Liver (tissue), 9 donors: ENCODE data around the gene DPF3. TPM values are rescaled to one million over a fixed set of nuclear protein-coding genes. Genes with fewer than 3 reads are reported as not detected.

Source experiments
- DNase-seq: peaks from one replicate; pipeline ENCODE4 v3.0.0-alpha.2; 2017; ENCODE audit warnings: low spot score
- H3K27ac ChIP-seq, 2 donors: one replicate each; pipeline ENCODE4 v1.7.0; 2013; ENCODE audit warnings: inconsistent platforms in 2 of 2, low read length in 2 of 2, control low read depth in 1 of 2, low read depth in 1 of 2, mild to moderate bottlenecking in 1 of 2
- H3K27me3 ChIP-seq, 4 donors: one replicate each; pipeline versions ENCODE4 v1.6.1 to v1.7.0; 2013; ENCODE audit warnings: low read length in 3 of 4, inconsistent platforms in 1 of 4, mild to moderate bottlenecking in 1 of 4, moderate library complexity in 1 of 4; ENCODE audit not compliant: control insufficient read depth in 4 of 4, insufficient read depth in 4 of 4
- H3K36me3 ChIP-seq, 4 donors: one replicate each; pipeline versions ENCODE4 v1.6.1 to v1.7.0; 2013; ENCODE audit warnings: low read length in 3 of 4, mild to moderate bottlenecking in 3 of 4, low read depth in 1 of 4, moderate library complexity in 1 of 4; ENCODE audit not compliant: control insufficient read depth in 4 of 4, insufficient read depth in 3 of 4
- H3K4me1 ChIP-seq, 4 donors: one replicate each; pipeline versions ENCODE4 v1.6.1 to v1.7.0; 2013; ENCODE audit warnings: low read length in 3 of 4, mild to moderate bottlenecking in 3 of 4, moderate library complexity in 1 of 4; ENCODE audit not compliant: control insufficient read depth in 4 of 4, insufficient read depth in 4 of 4
- H3K4me3 ChIP-seq, 3 donors: one replicate each; pipeline versions ENCODE4 v1.6.1 to v1.7.0; 2013; ENCODE audit warnings: low read length in 3 of 3, control low read depth in 1 of 3, low read depth in 1 of 3, mild to moderate bottlenecking in 1 of 3
- H3K9ac ChIP-seq, 2 donors: one replicate each; pipeline ENCODE4 v1.7.0; 2013; ENCODE audit warnings: low read length in 2 of 2, mild to moderate bottlenecking in 2 of 2, moderate library complexity in 2 of 2, control low read depth in 1 of 2, low read depth in 1 of 2
- H3K9me3 ChIP-seq, 4 donors: one replicate each; pipeline versions ENCODE4 v1.6.1 to v1.7.0; 2013; ENCODE audit warnings: low read length in 3 of 4; ENCODE audit not compliant: control insufficient read depth in 4 of 4
- EGR1 ChIP-seq, 2 donors: IDR thresholded peaks; 2 replicates each; pipeline ENCODE4 v1.6.1; 2016 to 2018; ENCODE audit warnings: antibody characterized with exemption in 2 of 2, low read depth in 2 of 2
- FOXA1 ChIP-seq: IDR thresholded peaks from 2 replicates; pipeline ENCODE4 v1.6.1; 2016; ENCODE audit warnings: antibody characterized with exemption
- FOXA2 ChIP-seq: IDR thresholded peaks from 2 replicates; pipeline ENCODE4 v1.6.1; 2016; ENCODE audit warnings: antibody characterized with exemption
- GABPA ChIP-seq, 2 donors: IDR thresholded peaks in 1 of 2; conservative IDR thresholded peaks in 1 of 2; 2 replicates each; pipeline ENCODE4 v1.6.1; 2016; ENCODE audit warnings: antibody characterized with exemption in 2 of 2, mild to moderate bottlenecking in 1 of 2, moderate library complexity in 1 of 2
- HNF4A ChIP-seq, 2 donors: conservative IDR thresholded peaks; 2 replicates each; pipeline ENCODE4 v1.6.1; 2016; ENCODE audit warnings: antibody characterized with exemption in 2 of 2, mild to moderate bottlenecking in 2 of 2
- HNF4G ChIP-seq: IDR thresholded peaks from 2 replicates; pipeline ENCODE4 v1.6.1; 2016; ENCODE audit warnings: antibody characterized with exemption
- NR2F2 ChIP-seq: IDR thresholded peaks from 2 replicates; pipeline ENCODE4 v1.6.1; 2016; ENCODE audit warnings: antibody characterized with exemption
- RAD21 ChIP-seq, 2 donors: IDR thresholded peaks; 2 replicates each; pipeline ENCODE4 v1.6.1; 2016; ENCODE audit warnings: antibody characterized with exemption in 2 of 2, mild to moderate bottlenecking in 2 of 2
- RXRA ChIP-seq, 2 donors: IDR thresholded peaks; 2 replicates each; pipeline ENCODE4 v1.6.1; 2017 to 2018; ENCODE audit warnings: antibody characterized with exemption in 2 of 2, mild to moderate bottlenecking in 1 of 2
- SP1 ChIP-seq: IDR thresholded peaks from 2 replicates; pipeline ENCODE4 v1.6.1; 2018; ENCODE audit warnings: antibody characterized with exemption, mild to moderate bottlenecking
- TAF1 ChIP-seq: conservative IDR thresholded peaks from 2 replicates; pipeline ENCODE4 v1.6.1; 2016; ENCODE audit warnings: antibody characterized with exemption, mild to moderate bottlenecking
- YY1 ChIP-seq: IDR thresholded peaks from 2 replicates; pipeline ENCODE4 v1.6.1; 2016; ENCODE audit warnings: antibody characterized with exemption, mild to moderate bottlenecking
- WGBS: extraction: QIAGEN DNeasy Blood & Tissue Kit; methylation state at CpG from one replicate; pipeline ENCODE4 v1.1.7; 2013; 5-methylcytosine and 5-hydroxymethylcytosine counted together
- polyA plus RNA-seq, 2 donors: library from polyadenylated mRNA; stranded (reverse) in 1 of 2; unstranded in 1 of 2; fragments of 200-250 nt in 1 of 2; fragments of >200 nt in 1 of 2; fragmentation: Nextera tagmentation in 1 of 2; extraction: Ambion mirVana in 1 of 2; gene quantifications; one replicate each; pipeline versions ENCODE4 v1.2.1 to v1.2.3, GENCODE V29; 2013 to 2015
- total RNA-seq, 2 donors: library from RNA; depleted of rRNA; stranded (reverse); fragments of >200 nt; gene quantifications; one replicate each; pipeline ENCODE4 v1.2.3, GENCODE V29; 2014
- TF ChIP-seq, protein P1 (sequence below): IDR thresholded peaks from 2 replicates; pipeline ENCODE4 v1.6.1; 2016; ENCODE audit warnings: antibody characterized with exemption
- TF ChIP-seq, protein P2 (sequence below): IDR thresholded peaks from 2 replicates; pipeline ENCODE4 v1.6.1; 2016; ENCODE audit warnings: antibody characterized with exemption, mild to moderate bottlenecking
- TF ChIP-seq, protein P3 (sequence below): fragments of 150-350 bp; IDR thresholded peaks from 2 replicates; pipeline ENCODE4 v1.5.1; 2017; ENCODE audit warnings: improper control_type of control experiment, low read depth, low read length; ENCODE audit not compliant: missing input control
- TF ChIP-seq, protein P4 (sequence below): IDR thresholded peaks from 2 replicates; pipeline ENCODE4 v1.6.1; 2016; ENCODE audit warnings: antibody characterized with exemption
- donor health status: healthy.
- donor health status: healthy.
- donor health status: healthy.
- donor health status: healthy.
- donor health status: healthy.

The DPF3 gene
- total and polyA plus RNA-seq, 4 donors, result 1.1 to 23.2 (median 2.5) TPM

DNA sequence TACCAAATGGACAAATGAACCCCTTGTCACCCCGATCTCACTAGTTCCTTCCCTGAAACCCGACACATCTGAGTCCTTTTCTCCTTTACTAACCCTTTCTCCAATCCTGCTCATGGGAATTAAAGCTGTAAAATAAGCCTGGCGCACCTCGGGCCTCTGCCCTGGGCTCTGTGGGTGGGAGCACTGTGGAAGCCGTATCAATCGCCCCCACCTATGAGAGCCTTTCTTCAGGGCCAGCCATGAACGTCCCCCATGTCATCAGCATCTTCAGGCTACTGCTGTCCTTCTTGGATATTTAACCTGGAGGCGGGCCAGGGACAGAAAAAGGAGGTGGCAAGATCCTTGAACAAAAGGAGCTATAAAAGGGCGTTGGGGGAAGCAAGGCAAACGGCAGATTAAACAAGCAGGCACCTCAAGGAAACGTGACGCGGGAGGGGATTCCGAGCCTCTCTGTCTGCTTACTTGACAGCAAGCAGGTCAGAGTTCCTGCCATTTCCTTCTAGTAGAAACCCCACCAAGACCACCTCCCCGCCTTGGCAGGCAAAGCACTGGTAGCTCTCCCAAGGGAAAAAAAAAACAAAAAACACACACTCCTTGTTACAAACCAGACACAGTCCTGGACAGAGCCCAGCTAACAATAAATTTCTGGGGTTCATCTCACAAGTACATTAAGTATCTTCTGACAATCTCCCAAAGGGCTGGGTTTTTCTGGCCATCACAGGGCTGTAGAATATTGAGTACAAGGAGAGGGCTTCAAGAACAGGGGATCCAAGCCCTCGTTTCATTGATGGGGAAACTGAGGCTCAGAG is 62.9 kb downstream of the DPF3 start:
- no peak for DNase-seq
- no peak for TF ChIP-seq RAD21 (IDR thresholded peaks at IDR 0.05)
- TF ChIP-seq, protein P1, sequence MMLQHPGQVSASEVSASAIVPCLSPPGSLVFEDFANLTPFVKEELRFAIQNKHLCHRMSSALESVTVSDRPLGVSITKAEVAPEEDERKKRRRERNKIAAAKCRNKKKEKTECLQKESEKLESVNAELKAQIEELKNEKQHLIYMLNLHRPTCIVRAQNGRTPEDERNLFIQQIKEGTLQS, result no peak
- no peak for TF ChIP-seq EGR1 (IDR thresholded peaks at IDR 0.05; ENCODE audit: low read depth in 2 of 2)
- TF ChIP-seq, protein P2, sequence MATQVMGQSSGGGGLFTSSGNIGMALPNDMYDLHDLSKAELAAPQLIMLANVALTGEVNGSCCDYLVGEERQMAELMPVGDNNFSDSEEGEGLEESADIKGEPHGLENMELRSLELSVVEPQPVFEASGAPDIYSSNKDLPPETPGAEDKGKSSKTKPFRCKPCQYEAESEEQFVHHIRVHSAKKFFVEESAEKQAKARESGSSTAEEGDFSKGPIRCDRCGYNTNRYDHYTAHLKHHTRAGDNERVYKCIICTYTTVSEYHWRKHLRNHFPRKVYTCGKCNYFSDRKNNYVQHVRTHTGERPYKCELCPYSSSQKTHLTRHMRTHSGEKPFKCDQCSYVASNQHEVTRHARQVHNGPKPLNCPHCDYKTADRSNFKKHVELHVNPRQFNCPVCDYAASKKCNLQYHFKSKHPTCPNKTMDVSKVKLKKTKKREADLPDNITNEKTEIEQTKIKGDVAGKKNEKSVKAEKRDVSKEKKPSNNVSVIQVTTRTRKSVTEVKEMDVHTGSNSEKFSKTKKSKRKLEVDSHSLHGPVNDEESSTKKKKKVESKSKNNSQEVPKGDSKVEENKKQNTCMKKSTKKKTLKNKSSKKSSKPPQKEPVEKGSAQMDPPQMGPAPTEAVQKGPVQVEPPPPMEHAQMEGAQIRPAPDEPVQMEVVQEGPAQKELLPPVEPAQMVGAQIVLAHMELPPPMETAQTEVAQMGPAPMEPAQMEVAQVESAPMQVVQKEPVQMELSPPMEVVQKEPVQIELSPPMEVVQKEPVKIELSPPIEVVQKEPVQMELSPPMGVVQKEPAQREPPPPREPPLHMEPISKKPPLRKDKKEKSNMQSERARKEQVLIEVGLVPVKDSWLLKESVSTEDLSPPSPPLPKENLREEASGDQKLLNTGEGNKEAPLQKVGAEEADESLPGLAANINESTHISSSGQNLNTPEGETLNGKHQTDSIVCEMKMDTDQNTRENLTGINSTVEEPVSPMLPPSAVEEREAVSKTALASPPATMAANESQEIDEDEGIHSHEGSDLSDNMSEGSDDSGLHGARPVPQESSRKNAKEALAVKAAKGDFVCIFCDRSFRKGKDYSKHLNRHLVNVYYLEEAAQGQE, result no peak
- TF ChIP-seq, protein P3, sequence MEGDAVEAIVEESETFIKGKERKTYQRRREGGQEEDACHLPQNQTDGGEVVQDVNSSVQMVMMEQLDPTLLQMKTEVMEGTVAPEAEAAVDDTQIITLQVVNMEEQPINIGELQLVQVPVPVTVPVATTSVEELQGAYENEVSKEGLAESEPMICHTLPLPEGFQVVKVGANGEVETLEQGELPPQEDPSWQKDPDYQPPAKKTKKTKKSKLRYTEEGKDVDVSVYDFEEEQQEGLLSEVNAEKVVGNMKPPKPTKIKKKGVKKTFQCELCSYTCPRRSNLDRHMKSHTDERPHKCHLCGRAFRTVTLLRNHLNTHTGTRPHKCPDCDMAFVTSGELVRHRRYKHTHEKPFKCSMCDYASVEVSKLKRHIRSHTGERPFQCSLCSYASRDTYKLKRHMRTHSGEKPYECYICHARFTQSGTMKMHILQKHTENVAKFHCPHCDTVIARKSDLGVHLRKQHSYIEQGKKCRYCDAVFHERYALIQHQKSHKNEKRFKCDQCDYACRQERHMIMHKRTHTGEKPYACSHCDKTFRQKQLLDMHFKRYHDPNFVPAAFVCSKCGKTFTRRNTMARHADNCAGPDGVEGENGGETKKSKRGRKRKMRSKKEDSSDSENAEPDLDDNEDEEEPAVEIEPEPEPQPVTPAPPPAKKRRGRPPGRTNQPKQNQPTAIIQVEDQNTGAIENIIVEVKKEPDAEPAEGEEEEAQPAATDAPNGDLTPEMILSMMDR, result no peak
- TF ChIP-seq SP1, result no peak
- no peak for TF ChIP-seq YY1
- TF ChIP-seq HNF4A (conservative IDR thresholded peaks at IDR 0.05), result no peak
- no peak for TF ChIP-seq NR2F2
- no peak for TF ChIP-seq RXRA (IDR thresholded peaks at IDR 0.05)
- TF ChIP-seq TAF1, result no peak
- TF ChIP-seq GABPA (IDR thresholded peaks at IDR 0.05 in 1 of 2, conservative IDR thresholded peaks at IDR 0.05 in 1 of 2), result no peak
- Histone ChIP-seq H3K4me1 (peaks cover 0 to 14% (median 9%) of the 10 kb centered on the region in 4 donors), H3K4me3 (no peak overlapping the region), H3K27me3 (no peaks in the 10 kb centered on the region), H3K36me3 (no peaks in the 10 kb centered on the region), H3K27ac (no peak overlapping the region), H3K9me3 (no peaks in the 10 kb centered on the region), H3K9ac (no peak overlapping the region)
- 67% methylated on average over 16 of the region's 16 CpGs for WGBS

DNA sequence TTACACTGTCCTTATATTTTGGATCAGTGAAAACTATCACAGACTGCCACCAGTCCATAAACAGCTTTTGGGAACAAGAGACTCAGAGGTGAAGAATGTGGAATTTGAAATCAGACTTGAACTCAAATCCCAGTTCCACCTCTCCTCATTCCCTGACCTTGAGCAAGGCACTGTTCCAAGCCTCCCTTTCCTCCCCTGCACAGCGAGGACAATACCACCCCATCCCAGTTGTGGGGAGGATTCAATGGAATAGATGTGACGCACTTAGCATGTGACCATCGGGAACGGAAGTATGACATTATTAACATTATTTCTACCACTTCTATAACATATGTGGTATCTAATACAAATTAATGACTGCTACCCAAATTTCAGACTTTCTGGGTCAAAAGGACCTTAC is 63.5 kb downstream of the DPF3 start:
- WGBS, result 83% methylated on average over 4 of the region's 4 CpGs
- Histone ChIP-seq H3K27me3 (no peaks in the 10 kb centered on the region), H3K4me3 (no peak overlapping the region), H3K36me3 (no peaks in the 10 kb centered on the region), H3K9ac (no peak overlapping the region), H3K4me1 (peaks cover 0 to 14% (median 9%) of the 10 kb centered on the region in 4 donors), H3K9me3 (no peaks in the 10 kb centered on the region), H3K27ac (no peak overlapping the region)
- no peak for DNase-seq
- TF ChIP-seq EGR1 (IDR thresholded peaks at IDR 0.05; ENCODE audit: low read depth in 2 of 2) (no peak), SP1 (no peak), FOXA1 (no peak), NR2F2 (no peak), FOXA2 (no peak), RXRA (IDR thresholded peaks at IDR 0.05) (no peak), HNF4G (no peak), TAF1 (no peak)
- TF ChIP-seq, protein P2, result no peak
- TF ChIP-seq, protein P1, result no peak
- TF ChIP-seq, protein P3, result no peak
- TF ChIP-seq, protein P4, sequence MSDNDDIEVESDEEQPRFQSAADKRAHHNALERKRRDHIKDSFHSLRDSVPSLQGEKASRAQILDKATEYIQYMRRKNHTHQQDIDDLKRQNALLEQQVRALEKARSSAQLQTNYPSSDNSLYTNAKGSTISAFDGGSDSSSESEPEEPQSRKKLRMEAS, result no peak
